HPDE6-E6E7 (cell line): ENCODE measurements around the gene DCAF8L2.
"Not testable (repeated sequence)": the region's sequence is repeated elsewhere in the genome, so short reads cannot be mapped to it uniquely, and the experiment has no call there.

ENCODE experiments used
- DNase-seq: peaks from one replicate; pipeline ENCODE4 v3.0.0; 2011; ENCODE audit warnings: missing footprints; ENCODE audit errors: extremely low spot score

Gene DCAF8L2

GRCh38 chrX:27679281-27679680, 89.1 kb downstream of the DCAF8L2 start:
- no peak for DNase-seq

- no peak for DNase-seq
These were observed 90.6 kb downstream of the DCAF8L2 start for GRCh38 chrX:27680726-27681125.

GRCh38 chrX:27683566-27684208, 93.5 kb downstream of the DCAF8L2 start:
- DNase-seq, result peak; percentile 5

GRCh38 chrX:27694667-27695066, 104.5 kb downstream of the DCAF8L2 start:
- DNase-seq, result no peak

- no peak for DNase-seq
These were observed 116.4 kb downstream of the DCAF8L2 start for GRCh38 chrX:27706526-27706925.

GRCh38 chrX:27715610-27716009, 125.5 kb downstream of the DCAF8L2 start:
- DNase-seq, result no peak

GRCh38 chrX:27728291-27728690, 138.1 kb downstream of the DCAF8L2 start:
- peak; percentile 12 for DNase-seq

- DNase-seq, result no peak
These were observed 141.8 kb downstream of the DCAF8L2 start for GRCh38 chrX:27731962-27732361.

GRCh38 chrX:27735914-27736313, 145.8 kb downstream of the DCAF8L2 start:
- DNase-seq, result no peak

GRCh38 chrX:27740933-27741332, 150.8 kb downstream of the DCAF8L2 start:
- DNase-seq, result no peak

GRCh38 chrX:27743521-27743920, 153.4 kb downstream of the DCAF8L2 start:
- DNase-seq, result not testable (repeated sequence)

- no peak for DNase-seq
These were observed 156.4 kb downstream of the DCAF8L2 start for GRCh38 chrX:27746516-27746915.

GRCh38 chrX:27750298-27750697, 160.2 kb downstream of the DCAF8L2 start:
- not testable (repeated sequence) for DNase-seq

GRCh38 chrX:27751976-27752375, 161.8 kb downstream of the DCAF8L2 start:
- no peak for DNase-seq

- no peak for DNase-seq
These were observed 175.6 kb downstream of the DCAF8L2 start for GRCh38 chrX:27765718-27766117.

- DNase-seq, result no peak
These were observed 177.2 kb downstream of the DCAF8L2 start for GRCh38 chrX:27767387-27767786.

GRCh38 chrX:27775984-27776383, 185.8 kb downstream of the DCAF8L2 start:
- DNase-seq, result no peak

GRCh38 chrX:27796640-27797257, 206.6 kb downstream of the DCAF8L2 start:
- no peak for DNase-seq

GRCh38 chrX:27797575-27797974, 207.4 kb downstream of the DCAF8L2 start:
- no peak for DNase-seq
